HK-2 (cell line): ENCODE data around the gene IPO4.

Experiments
- DNase-seq: peaks from one replicate; pipeline ENCODE4 v3.0.0-alpha.2; 2018; ENCODE audit not compliant: unreplicated experiment

The IPO4 gene

GRCh38 chr14:24177041-24177825, 11.4 kb downstream of the IPO4 start:
- DNase-seq, result no peak

DNA sequence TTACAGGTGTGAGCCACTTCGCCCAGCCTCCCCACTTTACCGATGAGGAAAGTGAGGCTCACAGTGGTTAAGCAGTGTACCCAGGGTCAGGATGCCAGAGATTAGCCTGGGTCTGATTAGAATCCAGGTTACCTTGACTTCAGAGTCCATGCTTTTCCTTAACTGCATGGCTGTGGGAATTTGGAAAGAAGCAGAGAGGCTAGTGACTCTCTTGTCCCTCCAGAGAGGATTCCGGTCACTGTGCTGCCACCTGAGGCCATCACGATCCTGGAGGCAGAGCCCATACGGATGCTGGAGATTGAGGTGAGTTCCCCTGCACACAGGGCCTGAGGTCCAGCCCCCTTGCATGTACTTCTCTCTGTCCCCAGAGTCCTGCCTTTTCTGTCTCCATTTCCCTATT, 12.0 kb downstream of the IPO4 start:
- DNase-seq, result no peak

GRCh38 chr14:24172871-24173281, 15.7 kb downstream of the IPO4 start:
- DNase-seq, result no peak

GRCh38 chr14:24172261-24172860, 16.3 kb downstream of the IPO4 start:
- DNase-seq, result no peak

GRCh38 chr14:24171422-24172260, 17.0 kb downstream of the IPO4 start, which contains the start of gene REC8:
Gene REC8 (plus strand): TSS chr14:24172080. CDS start chr14:24172553, 473 bp downstream.
- no peak for DNase-seq

DNA sequence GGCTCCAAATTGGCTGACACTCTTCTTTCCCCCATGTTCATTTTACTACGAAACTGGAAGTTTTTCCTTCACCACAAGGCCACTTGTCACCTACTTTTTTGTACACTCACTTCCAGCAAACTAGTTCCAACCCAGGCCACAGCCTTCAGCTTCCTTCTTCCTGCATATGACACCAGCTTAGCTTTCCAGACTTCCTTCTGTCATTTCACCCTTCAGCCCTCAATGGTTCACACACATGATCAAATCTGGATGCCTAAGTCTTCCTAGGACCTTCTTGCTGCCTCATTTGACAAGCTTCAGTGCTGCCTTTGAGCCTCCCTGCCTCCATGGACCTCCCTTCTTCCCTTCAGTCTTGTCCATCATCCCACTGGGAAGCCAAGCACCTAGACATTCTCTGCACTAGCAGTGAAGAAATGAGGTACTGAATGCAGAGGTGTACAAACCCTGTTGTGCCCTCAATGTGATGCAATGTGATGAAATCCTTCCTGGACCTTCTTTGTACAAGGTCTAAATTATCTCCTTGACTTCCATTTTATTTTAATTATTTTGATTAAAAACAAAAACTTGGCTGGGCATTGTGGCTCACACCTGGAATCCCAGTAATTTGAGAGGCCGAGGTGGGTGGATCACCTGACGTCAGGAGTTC, 21.0 kb downstream of the IPO4 start:
- DNase-seq, result no peak

DNA sequence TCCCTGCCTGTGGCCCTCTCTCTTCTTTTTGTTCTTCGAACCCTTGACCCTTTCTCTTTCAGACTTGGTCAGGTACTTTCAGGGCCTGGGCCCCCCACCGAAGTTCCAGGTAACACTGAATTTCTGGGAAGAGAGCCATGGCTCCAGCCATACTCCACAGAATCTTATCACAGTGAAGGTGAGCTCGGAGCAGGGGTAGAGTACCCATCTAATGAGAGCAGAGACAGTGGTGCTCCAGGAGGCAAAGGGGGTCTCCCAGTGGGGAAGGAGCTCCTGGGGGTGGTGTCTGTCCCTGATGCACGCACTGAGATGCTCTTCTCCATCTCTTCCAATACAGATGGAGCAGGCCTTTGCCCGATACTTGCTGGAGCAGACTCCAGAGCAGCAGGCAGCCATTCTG, 22.8 kb downstream of the IPO4 start:
- DNase-seq, result no peak

DNA sequence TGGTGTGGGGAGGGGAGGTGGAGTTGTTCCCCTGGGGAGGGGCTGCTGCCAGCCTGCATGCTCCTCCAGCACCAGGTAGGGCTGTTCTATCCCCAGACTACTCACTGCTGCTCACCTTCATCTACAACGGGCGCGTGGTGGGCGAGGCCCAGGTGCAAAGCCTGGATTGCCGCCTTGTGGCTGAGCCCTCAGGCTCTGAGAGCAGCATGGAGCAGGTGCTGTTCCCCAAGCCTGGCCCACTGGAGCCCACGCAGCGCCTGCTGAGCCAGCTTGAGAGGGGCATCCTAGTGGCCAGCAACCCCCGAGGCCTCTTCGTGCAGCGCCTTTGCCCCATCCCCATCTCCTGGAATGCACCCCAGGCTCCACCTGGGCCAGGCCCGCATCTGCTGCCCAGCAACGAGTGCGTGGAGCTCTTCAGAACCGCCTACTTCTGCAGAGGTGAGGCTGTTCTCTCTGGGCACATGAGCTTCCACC, 24.1 kb downstream of the IPO4 start:
- DNase-seq, result no peak

DNA sequence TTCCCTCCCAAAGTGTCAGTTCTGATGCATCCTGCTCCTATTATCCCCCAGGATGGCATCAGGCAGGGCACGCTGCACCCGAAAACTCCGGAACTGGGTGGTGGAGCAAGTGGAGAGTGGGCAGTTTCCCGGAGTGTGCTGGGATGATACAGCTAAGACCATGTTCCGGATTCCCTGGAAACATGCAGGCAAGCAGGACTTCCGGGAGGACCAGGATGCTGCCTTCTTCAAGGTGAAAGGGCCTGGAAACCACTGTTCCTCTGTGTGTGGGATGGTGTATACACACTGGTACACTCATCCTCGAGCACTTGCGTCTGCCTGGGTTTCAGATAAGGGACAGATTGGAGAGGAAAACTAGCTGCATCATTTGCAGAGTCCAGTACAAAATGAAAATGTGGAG, 26.5 kb downstream of the IPO4 start:
- DNase-seq, result no peak

DNA sequence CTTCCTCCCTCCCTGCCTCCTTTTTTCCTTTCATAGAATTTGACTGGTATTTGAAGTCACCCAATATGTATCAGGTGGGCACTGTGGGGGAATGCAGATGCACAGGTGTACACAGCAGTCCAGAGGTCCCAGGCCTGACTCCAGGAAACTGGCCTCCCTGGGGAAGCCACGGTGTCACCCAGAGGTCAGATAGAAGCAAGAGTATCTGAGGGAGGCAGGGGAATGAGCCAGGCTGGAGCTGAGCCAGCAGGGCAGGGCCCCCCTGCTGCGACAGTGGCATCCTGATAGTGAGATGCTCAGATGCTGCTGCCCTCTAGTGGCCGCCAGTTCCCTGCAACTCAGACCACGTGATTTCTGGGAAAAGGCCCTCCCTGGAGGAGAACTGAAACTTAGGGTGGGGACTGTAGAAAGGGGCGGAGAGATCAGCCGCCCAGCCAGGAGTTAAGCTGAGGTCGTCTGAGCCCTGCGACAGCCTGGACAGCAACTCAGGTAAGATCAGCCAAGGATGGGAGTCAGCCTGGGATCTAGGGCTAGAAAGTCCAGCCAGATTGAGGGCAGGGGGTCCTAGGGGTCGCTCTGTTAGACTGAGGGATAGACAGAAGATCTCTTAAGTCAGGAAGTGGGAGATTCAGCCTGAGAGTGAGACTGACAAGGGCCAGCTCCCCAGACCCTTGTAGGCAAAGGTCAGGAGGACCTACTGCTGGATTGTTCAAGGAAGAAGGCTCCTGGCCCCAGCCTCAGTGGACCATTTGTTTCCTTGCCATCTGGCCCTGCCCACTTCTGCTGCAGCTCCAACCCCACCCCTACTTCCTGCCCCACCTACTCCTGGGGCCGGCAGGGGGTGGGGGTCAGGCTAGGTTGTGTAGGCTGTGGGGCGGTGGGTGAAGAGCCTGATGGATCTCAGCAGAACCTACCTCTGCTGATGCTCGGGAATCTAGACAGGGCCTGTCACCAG, 27.5 kb downstream of the IPO4 start, which contains the start of gene IRF9:
TSS of gene IRF9 (plus strand) at position 416 of the 955 bp plus-strand sequence. CDS start 880 bp downstream, outside the sequence.
- peak; percentile 98 for DNase-seq

DNA sequence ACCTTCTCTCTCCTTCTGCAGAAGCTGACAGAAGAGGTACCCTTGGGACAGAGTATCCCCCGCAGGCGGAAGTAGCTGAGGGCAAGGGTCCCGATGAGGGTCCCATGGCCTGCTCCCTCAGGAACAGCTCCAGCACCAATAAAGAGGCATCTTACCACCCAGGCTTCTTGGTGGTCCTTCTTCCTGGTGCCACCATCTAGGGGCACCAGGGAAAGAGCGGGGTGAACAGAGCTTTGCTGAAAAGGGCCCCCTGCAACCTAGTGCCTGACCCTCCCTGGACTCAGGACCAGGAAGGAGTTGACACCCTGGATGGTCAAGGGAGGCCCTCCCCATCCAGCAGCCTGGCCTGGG, 28.1 kb downstream of the IPO4 start:
- DNase-seq, result no peak

- DNase-seq, result no peak
Measured at GRCh38 chr14:24159777-24160498, 28.7 kb downstream of the IPO4 start.

DNA sequence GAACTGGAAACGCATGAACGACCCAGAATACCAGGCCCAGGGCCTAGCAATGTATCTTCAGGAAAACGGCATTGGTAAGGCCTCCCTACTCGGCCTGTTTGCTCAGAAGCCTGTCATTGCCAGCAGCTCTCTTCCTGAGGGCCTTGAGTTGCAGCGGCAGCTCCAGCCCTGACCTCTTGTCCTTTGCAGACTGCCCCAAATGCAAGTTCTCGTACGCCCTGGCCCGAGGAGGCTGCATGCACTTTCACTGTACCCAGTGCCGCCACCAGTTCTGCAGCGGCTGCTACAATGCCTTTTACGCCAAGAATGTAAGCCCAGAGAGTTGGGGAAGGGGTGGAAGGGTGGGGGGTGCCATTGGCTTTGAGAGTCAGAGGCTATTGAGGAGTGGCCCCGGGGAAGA, 31.3 kb downstream of the IPO4 start:
- DNase-seq, result no peak

DNA sequence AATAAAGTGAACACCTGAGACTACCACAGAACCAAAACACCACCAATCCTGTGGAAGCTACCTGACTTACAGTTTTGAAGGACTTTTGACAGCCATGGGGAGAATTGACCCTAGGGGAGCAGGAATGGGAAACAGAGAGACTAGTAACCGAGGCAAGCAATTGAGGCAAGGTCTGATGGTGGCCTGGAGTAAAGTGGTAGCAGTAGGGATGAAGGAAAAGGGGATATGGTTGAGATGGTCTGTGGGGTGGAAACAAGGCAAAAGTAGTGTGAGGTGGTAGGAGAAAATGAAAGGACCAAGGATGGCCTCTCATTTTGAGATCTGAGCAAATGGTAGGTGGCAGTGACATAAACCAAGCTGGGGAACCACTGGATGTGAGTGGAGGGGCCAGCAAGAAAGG, 31.8 kb downstream of the IPO4 start:
- DNase-seq, result no peak

DNA sequence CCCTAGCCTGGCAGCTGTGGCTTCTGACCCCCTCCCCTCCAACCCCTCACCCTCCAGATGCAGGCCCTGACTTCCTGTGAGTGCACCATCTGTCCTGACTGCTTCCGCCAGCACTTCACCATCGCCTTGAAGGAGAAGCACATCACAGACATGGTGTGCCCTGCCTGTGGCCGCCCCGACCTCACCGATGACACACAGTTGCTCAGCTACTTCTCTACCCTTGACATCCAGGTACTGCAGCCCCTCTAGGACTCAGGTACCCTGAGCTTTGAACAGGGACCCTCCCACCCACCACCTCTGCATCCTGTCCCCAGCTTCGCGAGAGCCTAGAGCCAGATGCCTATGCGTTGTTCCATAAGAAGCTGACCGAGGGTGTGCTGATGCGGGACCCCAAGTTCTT, 33.5 kb downstream of the IPO4 start:
- DNase-seq, result no peak

GRCh38 chr14:24151404-24152080, 37.1 kb downstream of the IPO4 start:
- no peak for DNase-seq

DNA sequence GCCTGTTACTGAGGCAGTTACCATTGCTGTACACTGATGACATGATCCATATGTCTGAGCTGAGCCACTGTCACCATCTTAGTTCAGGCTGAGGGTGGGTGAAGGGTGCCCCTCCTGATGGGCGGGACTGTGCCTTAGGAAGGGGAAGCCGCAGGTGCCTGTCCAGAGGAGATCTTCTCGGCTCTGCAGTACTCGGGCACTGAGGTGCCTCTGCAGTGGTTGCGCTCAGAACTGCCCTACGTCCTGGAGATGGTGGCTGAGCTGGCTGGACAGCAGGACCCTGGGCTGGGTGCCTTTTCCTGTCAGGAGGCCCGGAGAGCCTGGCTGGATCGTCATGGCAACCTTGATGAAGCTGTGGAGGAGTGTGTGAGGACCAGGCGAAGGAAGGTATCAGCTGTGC, 37.6 kb downstream of the IPO4 start:
- DNase-seq, result no peak

GRCh38 chr14:24150567-24150966, 38.0 kb downstream of the IPO4 start:
- DNase-seq, result no peak

GRCh38 chr14:24150061-24150460, 38.6 kb downstream of the IPO4 start:
- no peak for DNase-seq
